HG02840 (cell line): ENCODE measurements around the gene FOXP1.

Experiments used
- ATAC-seq: cut with Tn5 transposase; IDR thresholded peaks from one replicate; pipeline ENCODE4 v1.9.1; 2021; ENCODE audit warnings: mild to moderate bottlenecking, moderate library complexity, moderate number of reproducible peaks; ENCODE audit not compliant: unreplicated experiment, low FRiP score

Gene FOXP1

GRCh38 chr3:71206305-71207165, 377.0 kb downstream of the FOXP1 start:
- no peak for ATAC-seq

- no peak for ATAC-seq
Measured at GRCh38 chr3:71203727-71204488, 379.6 kb downstream of the FOXP1 start.

- no peak for ATAC-seq
Measured at GRCh38 chr3:71202848-71203533, 380.5 kb downstream of the FOXP1 start.

- no peak for ATAC-seq
Measured at GRCh38 chr3:71201939-71202338, 381.6 kb downstream of the FOXP1 start.

- ATAC-seq: no peak
Measured at GRCh38 chr3:71197841-71198565, 385.5 kb downstream of the FOXP1 start.

- no peak for ATAC-seq
Measured at GRCh38 chr3:71195492-71195891, 388.0 kb downstream of the FOXP1 start.

- no peak for ATAC-seq
Measured at GRCh38 chr3:71194785-71195184, 388.7 kb downstream of the FOXP1 start.

- ATAC-seq: no peak
Measured at GRCh38 chr3:71191031-71191482, 392.5 kb downstream of the FOXP1 start.

GRCh38 chr3:71189480-71189879, 394.0 kb downstream of the FOXP1 start:
- no peak for ATAC-seq

- no peak for ATAC-seq
Measured at GRCh38 chr3:71187715-71188114, 395.8 kb downstream of the FOXP1 start.

GRCh38 chr3:71186801-71187200, 396.7 kb downstream of the FOXP1 start:
- ATAC-seq: no peak

GRCh38 chr3:71185733-71186455, 397.6 kb downstream of the FOXP1 start:
- no peak for ATAC-seq

GRCh38 chr3:71184252-71184651, 399.3 kb downstream of the FOXP1 start:
- ATAC-seq: no peak

- no peak for ATAC-seq
Measured at GRCh38 chr3:71183549-71183948, 400.0 kb downstream of the FOXP1 start.

GRCh38 chr3:71180524-71180923, 403.0 kb downstream of the FOXP1 start:
- no peak for ATAC-seq

GRCh38 chr3:71177375-71177774, 406.2 kb downstream of the FOXP1 start:
- ATAC-seq: no peak

GRCh38 chr3:71176366-71176765, 407.2 kb downstream of the FOXP1 start:
- no peak for ATAC-seq

- ATAC-seq: no peak
Measured at GRCh38 chr3:71175691-71176365, 407.7 kb downstream of the FOXP1 start.

- no peak for ATAC-seq
Measured at GRCh38 chr3:71172951-71173350, 410.6 kb downstream of the FOXP1 start.
